IMR-90 (cell line): ENCODE measurements around the gene BAG1. TPM values are rescaled to one million over a fixed set of nuclear protein-coding genes. Genes with fewer than 3 reads are reported as not detected.

Experiments
- ATAC-seq: fragments of 200-7000 bp; cut with Tn5 transposase; 2 replicates; pipeline ENCODE4 v1.9.1; 2020; ENCODE audit warnings: low read depth, mild to moderate bottlenecking, moderate library complexity
- BruUV-seq: library from RNA; stranded (reverse); fragments of 400-500 nt; replicated peaks from 2 replicates; lab custom pipeline; 2021; lab: Mats Ljungman, UMichigan
- CTCF ChIA-PET: fragments of 300-600 bp; formaldehyde crosslinking; extraction: SDS; loops from one replicate; lab custom pipeline; 2021; ENCODE audit warnings: antibody characterized with exemption; lab: Yijun Ruan, JAX
- POLR2A ChIA-PET: fragments of 300-600 bp; sonication (Branson Sonifier 250); formaldehyde crosslinking; loops from one replicate; lab custom pipeline; 2022; ENCODE audit warnings: antibody characterized with exemption; ENCODE audit not compliant: unreplicated experiment; lab: Charles Lee
- DNase-seq: peaks from one replicate; pipeline ENCODE4 v3.0.0; 2013
- H2AFZ ChIP-seq: replicated peaks from 2 replicates; pipeline ENCODE3; 2013; ENCODE audit warnings: low read length, mild to moderate bottlenecking; ENCODE audit not compliant: poor library complexity
- H2AK5ac ChIP-seq: 2 replicates; pipeline ENCODE4 v1.6.1; 2013; ENCODE audit warnings: low read depth, low read length, inconsistent platforms
- H2AK9ac ChIP-seq: replicated peaks from 2 replicates; pipeline ENCODE3; 2013; ENCODE audit warnings: mild to moderate bottlenecking, low read depth, low read length, moderate library complexity; ENCODE audit not compliant: poor library complexity
- H2BK120ac ChIP-seq: 2 replicates; pipeline ENCODE4 v1.6.1; 2013; ENCODE audit warnings: low read depth, low read length, inconsistent platforms
- H2BK15ac ChIP-seq: 3 replicates; pipeline ENCODE4 v1.6.1; 2013; ENCODE audit warnings: low read depth, low read length, inconsistent platforms
- H2BK20ac ChIP-seq: 2 replicates; pipeline ENCODE4 v1.6.1; 2013; ENCODE audit warnings: low read depth, mild to moderate bottlenecking, inconsistent platforms, low read length, moderate library complexity
- H2BK5ac ChIP-seq: 2 replicates; pipeline ENCODE4 v1.6.1; 2013; ENCODE audit warnings: mild to moderate bottlenecking, low read depth, low read length, inconsistent platforms; ENCODE audit not compliant: poor library complexity, severe bottlenecking
- H3K14ac ChIP-seq: replicated peaks from 2 replicates; pipeline ENCODE4 v1.6.1; 2013; ENCODE audit warnings: low read depth, low read length, inconsistent platforms
- H3K18ac ChIP-seq: 2 replicates; pipeline ENCODE4 v1.6.1; 2013; ENCODE audit warnings: low read depth, low read length, control low read depth
- H3K23ac ChIP-seq: 2 replicates; pipeline ENCODE4 v1.6.1; 2013; ENCODE audit warnings: low read depth, low read length, inconsistent platforms
- H3K27ac ChIP-seq: 2 replicates; pipeline ENCODE4 v1.5.1; 2013; ENCODE audit warnings: mild to moderate bottlenecking, control low read depth, low read length; ENCODE audit not compliant: insufficient read depth
- H3K27me3 ChIP-seq: 2 replicates; pipeline ENCODE4 v1.6.1; 2013; ENCODE audit warnings: low read length; ENCODE audit not compliant: control insufficient read depth, insufficient read depth
- H3K36me3 ChIP-seq: 2 replicates; pipeline ENCODE4 v1.6.1; 2013; ENCODE audit warnings: low read length, mixed read lengths; ENCODE audit not compliant: control insufficient read depth, insufficient read depth
- H3K4ac ChIP-seq: 2 replicates; pipeline ENCODE4 v1.6.1; 2013; ENCODE audit warnings: low read depth, low read length, inconsistent platforms
- H3K4me1 ChIP-seq: 2 replicates; pipeline ENCODE4 v1.6.1; 2013; ENCODE audit warnings: low read length, mixed read lengths; ENCODE audit not compliant: control insufficient read depth, insufficient read depth
- H3K4me2 ChIP-seq: 2 replicates; pipeline ENCODE4 v1.6.1; 2013; ENCODE audit warnings: low read depth, mild to moderate bottlenecking, control low read depth, low read length, moderate library complexity
- H3K4me3 ChIP-seq: 2 replicates; pipeline ENCODE4 v1.5.1; 2013; ENCODE audit warnings: low read depth, mild to moderate bottlenecking, control low read depth, low read length, moderate library complexity; ENCODE audit not compliant: insufficient read depth
- H3K56ac ChIP-seq: 2 replicates; pipeline ENCODE4 v1.6.1; 2013; ENCODE audit warnings: low read length, inconsistent platforms; ENCODE audit not compliant: insufficient read depth; ENCODE audit errors: extremely low read depth
- H3K79me1 ChIP-seq, 2 experiments: 2 replicates each; pipeline ENCODE4 v1.6.1; 2013; ENCODE audit warnings: low read length in 2 of 2, inconsistent platforms in 1 of 2, low read depth in 1 of 2
- H3K9ac ChIP-seq: 2 replicates; pipeline ENCODE4 v1.6.1; 2013; ENCODE audit warnings: low read depth, low read length, control low read depth
- H3K9me1 ChIP-seq: 2 replicates; pipeline ENCODE4 v1.6.1; 2013; ENCODE audit warnings: low read length, inconsistent platforms; ENCODE audit not compliant: insufficient read depth
- H3K9me3 ChIP-seq: 2 replicates; pipeline ENCODE4 v1.6.1; 2013; ENCODE audit warnings: low read length; ENCODE audit not compliant: control insufficient read depth, insufficient read depth
- H4K20me1 ChIP-seq: 2 replicates; pipeline ENCODE4 v1.6.1; 2013; ENCODE audit warnings: low read length, inconsistent platforms; ENCODE audit not compliant: insufficient read depth
- H4K5ac ChIP-seq: 2 replicates; pipeline ENCODE4 v1.6.1; 2013; ENCODE audit warnings: mild to moderate bottlenecking, low read depth, low read length, control low read depth
- H4K8ac ChIP-seq, 2 experiments: 2 replicates each; pipeline ENCODE4 v1.6.1; 2013; ENCODE audit warnings: low read depth in 2 of 2, low read length in 2 of 2, control low read depth in 1 of 2, inconsistent platforms in 1 of 2
- H4K91ac ChIP-seq: 2 replicates; pipeline ENCODE4 v1.6.1; 2013; ENCODE audit warnings: low read depth, low read length, inconsistent platforms; ENCODE audit not compliant: insufficient read depth
- BHLHE40 ChIP-seq: fragments of 150-350 bp; IDR thresholded peaks from 2 replicates; pipeline ENCODE4 v1.6.1; 2016; ENCODE audit warnings: mild to moderate bottlenecking, low read depth, low read length
- CEBPB ChIP-seq: IDR thresholded peaks from 2 replicates; pipeline ENCODE4 v1.6.1; 2012; ENCODE audit warnings: low read depth, low read length, improper control_type of control experiment
- CHD1 ChIP-seq: IDR thresholded peaks from 2 replicates; pipeline ENCODE4 v1.6.1; 2012; ENCODE audit warnings: low read depth, low read length, improper control_type of control experiment
- CTCF ChIP-seq: conservative IDR thresholded peaks from 2 replicates; pipeline ENCODE4 v1.5.1; 2012; ENCODE audit warnings: mild to moderate bottlenecking, low read depth, low read length, improper control_type of control experiment
- ELK1 ChIP-seq: fragments of 150-350 bp; IDR thresholded peaks from 2 replicates; pipeline ENCODE4 v1.6.1; 2016; ENCODE audit warnings: low read depth, mild to moderate bottlenecking, low read length, moderate library complexity, borderline replicate concordance
- FOS ChIP-seq: fragments of 150-350 bp; IDR thresholded peaks from 2 replicates; pipeline ENCODE4 v1.6.1; 2016; ENCODE audit warnings: low read depth, low read length
- MAFK ChIP-seq: IDR thresholded peaks from 2 replicates; pipeline ENCODE4 v1.6.1; 2012; ENCODE audit warnings: low read depth, low read length, improper control_type of control experiment
- MAZ ChIP-seq: IDR thresholded peaks from 2 replicates; pipeline ENCODE4 v1.6.1; 2012; ENCODE audit warnings: low read depth, mild to moderate bottlenecking, low read length, improper control_type of control experiment, moderate library complexity, borderline replicate concordance
- MXI1 ChIP-seq: IDR thresholded peaks from 2 replicates; pipeline ENCODE4 v1.6.1; 2012; ENCODE audit warnings: low read depth, mild to moderate bottlenecking, low read length, moderate library complexity, borderline replicate concordance
- NFE2L2 ChIP-seq: fragments of 150-350 bp; IDR thresholded peaks from 2 replicates; pipeline ENCODE4 v1.6.1; 2016; ENCODE audit warnings: low read depth, mild to moderate bottlenecking, low read length
- POLR2A ChIP-seq: IDR thresholded peaks from 2 replicates; pipeline ENCODE4 v1.6.1; 2012; ENCODE audit warnings: mild to moderate bottlenecking, low read depth, low read length
- RAD21 ChIP-seq: IDR thresholded peaks from 2 replicates; pipeline ENCODE4 v1.6.1; 2012; ENCODE audit warnings: low read length, improper control_type of control experiment
- RCOR1 ChIP-seq: IDR thresholded peaks from 2 replicates; pipeline ENCODE4 v1.6.1; 2012; ENCODE audit warnings: mild to moderate bottlenecking, low read length, improper control_type of control experiment; ENCODE audit not compliant: insufficient replicate concordance
- RFX5 ChIP-seq: IDR thresholded peaks from 2 replicates; pipeline ENCODE4 v1.8.0; 2012; ENCODE audit warnings: low read depth, mild to moderate bottlenecking, low read length, moderate library complexity
- SMC3 ChIP-seq: fragments of 150-350 bp; IDR thresholded peaks from 2 replicates; pipeline ENCODE4 v1.6.1; 2016; ENCODE audit warnings: low read depth, mild to moderate bottlenecking, antibody characterized with exemption, low read length, moderate library complexity
- USF2 ChIP-seq: fragments of 150-350 bp; IDR thresholded peaks from 2 replicates; pipeline ENCODE4 v1.6.1; 2017; ENCODE audit warnings: mild to moderate bottlenecking, antibody characterized with exemption, low read length, low read depth
- WGBS, 2 experiments: methylation state at CpG; one replicate each; pipeline versions ENCODE4 v1.1.5 to v1.1.7; 2013; ENCODE audit warnings: missing lambda C conversion rate in 2 of 2; ENCODE audit not compliant: insufficient read length in 1 of 2; ENCODE audit errors: extremely low coverage in 2 of 2; 5-methylcytosine and 5-hydroxymethylcytosine counted together
- dilution Hi-C: fragments of 300-500 bp; cut with HindIII; formaldehyde crosslinking; loops from one replicate; pipeline ENCODE4 v1.14.3; 2018; ENCODE audit warnings: low sequenced_read_pairs; ENCODE audit not compliant: unreplicated experiment
- in situ Hi-C: fragments of 300-500 bp; cut with MboI; formaldehyde crosslinking; loops from 3 replicates; pipeline ENCODE4 v1.14.3; 2019; ENCODE audit warnings: low sequenced_read_pairs, inconsistent platforms, mixed read lengths
- intact Hi-C: fragments of 100-400 bp; cut with micrococcal nuclease; formaldehyde crosslinking; loops from 2 replicates; pipeline ENCODE4 v1.10.0; 2022
- polyA plus RNA-seq, 3 experiments: library from polyadenylated mRNA; depleted of rRNA; stranded (reverse); fragments of >200 nt; gene quantifications; 2 replicates each; pipeline ENCODE4 v1.2.3, GENCODE V29; 2012; ENCODE audit warnings: low replicate concordance in 1 of 3
- total RNA-seq: library from RNA; depleted of rRNA; stranded (reverse); fragments of >200 nt; gene quantifications from 2 replicates; pipeline ENCODE4 v1.2.3, GENCODE V29; 2012

Gene BAG1
- total and polyA plus RNA-seq, 2 of the 4 experiments (the other 2 are of a cell fraction), result 4.5 to 20.9 TPM

GRCh38 chr9:33254211-33254610 is 10.3 kb downstream of the BAG1 start:
- peaks cover 47% of the 10 kb centered on the region for H3K36me3 ChIP-seq
- no TSS peak for BruUV-seq
- peaks cover 3% of the 10 kb centered on the region for H3K4me1 ChIP-seq
- dilution Hi-C loops, result no loop called here
- no peaks in the 10 kb centered on the region for H3K9me3 ChIP-seq
- intact Hi-C loops, result no loop called here
- WGBS, 2 experiments, result 100% methylated on average over 3 of the region's 4 CpGs; no CpG with 5 or more reads in 1 of the 2 experiments
- no peak overlapping the region for H3K4me3 ChIP-seq
- H3K79me1 ChIP-seq, result peaks cover 3 to 9% of the 10 kb centered on the region in 2 experiments
- H3K18ac ChIP-seq, result no peak overlapping the region
- no peak overlapping the region for H3K27ac ChIP-seq
- H4K91ac ChIP-seq, result no peak overlapping the region
- DNase-seq, result no peak
- POLR2A ChIA-PET, result no interaction called here
- in situ Hi-C loops, result no loop called here
- peaks cover 3% of the 10 kb centered on the region; the same call in 1 of the 2 replicates for H3K9me1 ChIP-seq
- no peak overlapping the region for H4K8ac ChIP-seq
- no peaks in the 10 kb centered on the region for H4K20me1 ChIP-seq
- no peak overlapping the region for H4K5ac ChIP-seq
- H3K56ac ChIP-seq, result no peak overlapping the region
- CTCF ChIA-PET, result no interaction called here
- no peak overlapping the region for H3K4me2 ChIP-seq
- no peak overlapping the region for H2BK120ac ChIP-seq
- no peak overlapping the region for H3K14ac ChIP-seq
- no peak overlapping the region for H2AFZ ChIP-seq
- H2AK9ac ChIP-seq, result no peak overlapping the region
- TF ChIP-seq BHLHE40, result no peak
- TF ChIP-seq RAD21, result no peak
- TF ChIP-seq ELK1, result no peak
- TF ChIP-seq CTCF, result no peak
- no peak for TF ChIP-seq CEBPB
- no peak for TF ChIP-seq MAZ
- TF ChIP-seq SMC3, result no peak
- no peak for TF ChIP-seq USF2
- TF ChIP-seq RCOR1, result no peak
- no peak for TF ChIP-seq POLR2A
- TF ChIP-seq MAFK, result no peak
- TF ChIP-seq CHD1, result no peak
- no peak for TF ChIP-seq NFE2L2
- no peak for TF ChIP-seq RFX5
- no peak for TF ChIP-seq MXI1
- no peak for TF ChIP-seq FOS
- no peak for ATAC-seq
- no peaks in the 10 kb centered on the region for H3K27me3 ChIP-seq
- H3K9ac ChIP-seq, result no peak overlapping the region
- no peak overlapping the region for H2BK20ac ChIP-seq
- no peak overlapping the region for H3K23ac ChIP-seq
- H2AK5ac ChIP-seq, result no peak overlapping the region
- no peak overlapping the region for H3K4ac ChIP-seq
- H2BK15ac ChIP-seq, result no peak overlapping the region
- no peak overlapping the region for H2BK5ac ChIP-seq
